IMR-90 (cell line): ENCODE results near the gene ZNF662. TPM values are rescaled to one million over a fixed set of nuclear protein-coding genes. Genes with fewer than 3 reads are reported as not detected.

Experiments used
- ATAC-seq: fragments of 200-7000 bp; cut with Tn5 transposase; 2 replicates; pipeline ENCODE4 v1.9.1; 2020; ENCODE audit warnings: low read depth, mild to moderate bottlenecking, moderate library complexity
- BruUV-seq: library from RNA; stranded (reverse); fragments of 400-500 nt; replicated peaks from 2 replicates; lab custom pipeline; 2021; lab: Mats Ljungman, UMichigan
- CTCF ChIA-PET: fragments of 300-600 bp; formaldehyde crosslinking; extraction: SDS; loops from one replicate; lab custom pipeline; 2021; ENCODE audit warnings: antibody characterized with exemption; lab: Yijun Ruan, JAX
- POLR2A ChIA-PET: fragments of 300-600 bp; sonication (Branson Sonifier 250); formaldehyde crosslinking; loops from one replicate; lab custom pipeline; 2022; ENCODE audit warnings: antibody characterized with exemption; ENCODE audit not compliant: unreplicated experiment; lab: Charles Lee
- DNase-seq: peaks from one replicate; pipeline ENCODE4 v3.0.0; 2013
- H2AFZ ChIP-seq: replicated peaks from 2 replicates; pipeline ENCODE3; 2013; ENCODE audit warnings: low read length, mild to moderate bottlenecking; ENCODE audit not compliant: poor library complexity
- H2AK5ac ChIP-seq: 2 replicates; pipeline ENCODE4 v1.6.1; 2013; ENCODE audit warnings: low read depth, low read length, inconsistent platforms
- H2AK9ac ChIP-seq: replicated peaks from 2 replicates; pipeline ENCODE3; 2013; ENCODE audit warnings: mild to moderate bottlenecking, low read depth, low read length, moderate library complexity; ENCODE audit not compliant: poor library complexity
- H2BK120ac ChIP-seq: 2 replicates; pipeline ENCODE4 v1.6.1; 2013; ENCODE audit warnings: low read depth, low read length, inconsistent platforms
- H2BK15ac ChIP-seq: 3 replicates; pipeline ENCODE4 v1.6.1; 2013; ENCODE audit warnings: low read depth, low read length, inconsistent platforms
- H2BK20ac ChIP-seq: 2 replicates; pipeline ENCODE4 v1.6.1; 2013; ENCODE audit warnings: low read depth, mild to moderate bottlenecking, inconsistent platforms, low read length, moderate library complexity
- H2BK5ac ChIP-seq: 2 replicates; pipeline ENCODE4 v1.6.1; 2013; ENCODE audit warnings: mild to moderate bottlenecking, low read depth, low read length, inconsistent platforms; ENCODE audit not compliant: poor library complexity, severe bottlenecking
- H3K14ac ChIP-seq: replicated peaks from 2 replicates; pipeline ENCODE4 v1.6.1; 2013; ENCODE audit warnings: low read depth, low read length, inconsistent platforms
- H3K18ac ChIP-seq: 2 replicates; pipeline ENCODE4 v1.6.1; 2013; ENCODE audit warnings: low read depth, low read length, control low read depth
- H3K23ac ChIP-seq: 2 replicates; pipeline ENCODE4 v1.6.1; 2013; ENCODE audit warnings: low read depth, low read length, inconsistent platforms
- H3K27ac ChIP-seq: 2 replicates; pipeline ENCODE4 v1.5.1; 2013; ENCODE audit warnings: mild to moderate bottlenecking, control low read depth, low read length; ENCODE audit not compliant: insufficient read depth
- H3K27me3 ChIP-seq: 2 replicates; pipeline ENCODE4 v1.6.1; 2013; ENCODE audit warnings: low read length; ENCODE audit not compliant: control insufficient read depth, insufficient read depth
- H3K36me3 ChIP-seq: 2 replicates; pipeline ENCODE4 v1.6.1; 2013; ENCODE audit warnings: low read length, mixed read lengths; ENCODE audit not compliant: control insufficient read depth, insufficient read depth
- H3K4ac ChIP-seq: 2 replicates; pipeline ENCODE4 v1.6.1; 2013; ENCODE audit warnings: low read depth, low read length, inconsistent platforms
- H3K4me1 ChIP-seq: 2 replicates; pipeline ENCODE4 v1.6.1; 2013; ENCODE audit warnings: low read length, mixed read lengths; ENCODE audit not compliant: control insufficient read depth, insufficient read depth
- H3K4me2 ChIP-seq: 2 replicates; pipeline ENCODE4 v1.6.1; 2013; ENCODE audit warnings: low read depth, mild to moderate bottlenecking, control low read depth, low read length, moderate library complexity
- H3K4me3 ChIP-seq: 2 replicates; pipeline ENCODE4 v1.5.1; 2013; ENCODE audit warnings: low read depth, mild to moderate bottlenecking, control low read depth, low read length, moderate library complexity; ENCODE audit not compliant: insufficient read depth
- H3K56ac ChIP-seq: 2 replicates; pipeline ENCODE4 v1.6.1; 2013; ENCODE audit warnings: low read length, inconsistent platforms; ENCODE audit not compliant: insufficient read depth; ENCODE audit errors: extremely low read depth
- H3K79me1 ChIP-seq, 2 experiments: 2 replicates each; pipeline ENCODE4 v1.6.1; 2013; ENCODE audit warnings: low read length in 2 of 2, inconsistent platforms in 1 of 2, low read depth in 1 of 2
- H3K9ac ChIP-seq: 2 replicates; pipeline ENCODE4 v1.6.1; 2013; ENCODE audit warnings: low read depth, low read length, control low read depth
- H3K9me1 ChIP-seq: 2 replicates; pipeline ENCODE4 v1.6.1; 2013; ENCODE audit warnings: low read length, inconsistent platforms; ENCODE audit not compliant: insufficient read depth
- H3K9me3 ChIP-seq: 2 replicates; pipeline ENCODE4 v1.6.1; 2013; ENCODE audit warnings: low read length; ENCODE audit not compliant: control insufficient read depth, insufficient read depth
- H4K20me1 ChIP-seq: 2 replicates; pipeline ENCODE4 v1.6.1; 2013; ENCODE audit warnings: low read length, inconsistent platforms; ENCODE audit not compliant: insufficient read depth
- H4K5ac ChIP-seq: 2 replicates; pipeline ENCODE4 v1.6.1; 2013; ENCODE audit warnings: mild to moderate bottlenecking, low read depth, low read length, control low read depth
- H4K8ac ChIP-seq, 2 experiments: 2 replicates each; pipeline ENCODE4 v1.6.1; 2013; ENCODE audit warnings: low read depth in 2 of 2, low read length in 2 of 2, control low read depth in 1 of 2, inconsistent platforms in 1 of 2
- H4K91ac ChIP-seq: 2 replicates; pipeline ENCODE4 v1.6.1; 2013; ENCODE audit warnings: low read depth, low read length, inconsistent platforms; ENCODE audit not compliant: insufficient read depth
- CEBPB ChIP-seq: IDR thresholded peaks from 2 replicates; pipeline ENCODE4 v1.6.1; 2012; ENCODE audit warnings: low read depth, low read length, improper control_type of control experiment
- CTCF ChIP-seq: conservative IDR thresholded peaks from 2 replicates; pipeline ENCODE4 v1.5.1; 2012; ENCODE audit warnings: mild to moderate bottlenecking, low read depth, low read length, improper control_type of control experiment
- ELK1 ChIP-seq: fragments of 150-350 bp; IDR thresholded peaks from 2 replicates; pipeline ENCODE4 v1.6.1; 2016; ENCODE audit warnings: low read depth, mild to moderate bottlenecking, low read length, moderate library complexity, borderline replicate concordance
- FOS ChIP-seq: fragments of 150-350 bp; IDR thresholded peaks from 2 replicates; pipeline ENCODE4 v1.6.1; 2016; ENCODE audit warnings: low read depth, low read length
- MAFK ChIP-seq: IDR thresholded peaks from 2 replicates; pipeline ENCODE4 v1.6.1; 2012; ENCODE audit warnings: low read depth, low read length, improper control_type of control experiment
- MAZ ChIP-seq: IDR thresholded peaks from 2 replicates; pipeline ENCODE4 v1.6.1; 2012; ENCODE audit warnings: low read depth, mild to moderate bottlenecking, low read length, improper control_type of control experiment, moderate library complexity, borderline replicate concordance
- NFE2L2 ChIP-seq: fragments of 150-350 bp; IDR thresholded peaks from 2 replicates; pipeline ENCODE4 v1.6.1; 2016; ENCODE audit warnings: low read depth, mild to moderate bottlenecking, low read length
- POLR2A ChIP-seq: IDR thresholded peaks from 2 replicates; pipeline ENCODE4 v1.6.1; 2012; ENCODE audit warnings: mild to moderate bottlenecking, low read depth, low read length
- RAD21 ChIP-seq: IDR thresholded peaks from 2 replicates; pipeline ENCODE4 v1.6.1; 2012; ENCODE audit warnings: low read length, improper control_type of control experiment
- RCOR1 ChIP-seq: IDR thresholded peaks from 2 replicates; pipeline ENCODE4 v1.6.1; 2012; ENCODE audit warnings: mild to moderate bottlenecking, low read length, improper control_type of control experiment; ENCODE audit not compliant: insufficient replicate concordance
- SMC3 ChIP-seq: fragments of 150-350 bp; IDR thresholded peaks from 2 replicates; pipeline ENCODE4 v1.6.1; 2016; ENCODE audit warnings: low read depth, mild to moderate bottlenecking, antibody characterized with exemption, low read length, moderate library complexity
- whole genome bisulfite sequencing, 2 experiments: methylation state at CpG; one replicate each; pipeline versions ENCODE4 v1.1.5 to v1.1.7; 2013; ENCODE audit warnings: missing lambda C conversion rate in 2 of 2; ENCODE audit not compliant: insufficient read length in 1 of 2; ENCODE audit errors: extremely low coverage in 2 of 2; 5-methylcytosine and 5-hydroxymethylcytosine counted together
- dilution Hi-C: fragments of 300-500 bp; cut with HindIII; formaldehyde crosslinking; loops from one replicate; pipeline ENCODE4 v1.14.3; 2018; ENCODE audit warnings: low sequenced_read_pairs; ENCODE audit not compliant: unreplicated experiment
- in situ Hi-C: fragments of 300-500 bp; cut with MboI; formaldehyde crosslinking; loops from 3 replicates; pipeline ENCODE4 v1.14.3; 2019; ENCODE audit warnings: low sequenced_read_pairs, inconsistent platforms, mixed read lengths
- intact Hi-C: fragments of 100-400 bp; cut with micrococcal nuclease; formaldehyde crosslinking; loops from 2 replicates; pipeline ENCODE4 v1.10.0; 2022
- polyA plus RNA-seq, 3 experiments: library from polyadenylated mRNA; depleted of rRNA; stranded (reverse); fragments of >200 nt; gene quantifications; 2 replicates each; pipeline ENCODE4 v1.2.3, GENCODE V29; 2012; ENCODE audit warnings: low replicate concordance in 1 of 3
- total RNA-seq: library from RNA; depleted of rRNA; stranded (reverse); fragments of >200 nt; gene quantifications from 2 replicates; pipeline ENCODE4 v1.2.3, GENCODE V29; 2012

Gene ZNF662
- total and polyA plus RNA-seq, 2 of the 4 experiments (the other 2 are of a cell fraction) = 0.29 to 0.54 TPM

DNA sequence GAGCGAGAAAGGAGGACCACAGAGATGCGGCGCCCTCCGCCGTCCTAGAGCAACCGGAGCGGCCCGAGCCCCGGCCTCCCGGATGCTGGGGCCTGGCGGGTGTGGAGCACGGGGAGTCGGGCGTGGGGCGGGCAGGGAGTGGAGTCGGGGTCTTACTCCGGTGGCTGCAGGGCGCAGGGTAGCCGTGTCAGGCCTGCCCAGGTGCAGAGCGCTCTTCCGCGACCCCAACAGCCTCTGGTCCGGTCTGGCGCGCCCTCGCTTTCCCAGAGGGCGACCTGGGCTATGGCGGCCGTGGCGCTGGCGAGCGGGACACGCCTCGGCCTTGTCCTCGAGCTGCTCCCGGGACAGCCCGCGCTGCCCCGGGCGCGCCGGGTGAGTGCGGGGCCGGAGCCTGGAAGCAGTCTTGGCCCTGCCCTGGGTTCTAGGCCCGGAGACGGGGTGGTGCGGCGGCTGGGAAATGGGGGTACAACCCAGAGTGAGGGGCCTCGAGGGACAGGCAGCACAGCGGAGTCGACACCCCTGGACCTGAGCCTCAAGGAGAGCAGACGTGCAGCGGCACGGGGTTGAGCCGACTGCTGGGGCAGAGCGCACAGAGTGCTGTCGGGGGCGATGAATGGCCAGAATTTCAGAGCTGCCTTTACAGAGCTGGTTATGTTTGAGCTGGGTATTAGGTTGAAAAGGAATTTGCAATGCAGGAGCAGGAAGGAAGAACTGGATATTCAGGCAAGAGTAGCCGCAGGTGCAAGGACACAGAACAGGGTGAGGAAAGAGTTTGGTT, at the start of gene ZNF662 (continued):
- TF ChIP-seq ELK1 = no peak

DNA sequence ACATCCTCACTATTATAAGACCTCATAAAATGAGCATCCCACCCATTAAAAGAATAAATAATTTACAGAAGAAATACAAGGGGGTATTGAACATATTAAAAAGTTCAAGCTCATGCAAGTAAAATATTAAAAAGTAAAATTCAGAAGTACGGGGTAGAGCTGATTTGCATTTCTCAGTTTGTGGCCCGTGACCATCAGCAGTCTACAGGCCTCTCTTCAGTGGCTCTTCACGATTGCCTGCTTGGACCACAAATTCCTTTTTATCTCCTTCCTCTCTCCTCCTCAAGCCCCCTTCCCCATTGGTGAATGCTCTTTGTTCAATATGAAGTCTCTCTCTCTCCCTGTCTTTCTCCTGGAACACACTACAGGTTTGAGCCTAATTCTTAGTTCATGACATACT, 49.4 kb upstream of the ZNF662 start:
- no peak for ATAC-seq
- H3K4me1 ChIP-seq = no peaks in the 10 kb centered on the region
- no peak overlapping the region for H3K18ac ChIP-seq
- no peak overlapping the region for H4K91ac ChIP-seq
- no peak overlapping the region for H4K8ac ChIP-seq
- H2BK5ac ChIP-seq = no peak overlapping the region
- no peak overlapping the region for H3K23ac ChIP-seq
- no peak overlapping the region for H4K5ac ChIP-seq
- in situ Hi-C loops (no loop called here), dilution Hi-C loops (no loop called here), intact Hi-C loops (no loop called here)
- no peak for DNase-seq
- no peaks in the 10 kb centered on the region for H3K36me3 ChIP-seq
- H3K14ac ChIP-seq = no peak overlapping the region
- BruUV-seq = no TSS peak
- WGBS, 2 experiments = no CpG with 5 or more reads among the region's 3 CpGs
- no peaks in the 10 kb centered on the region for H4K20me1 ChIP-seq
- H3K27ac ChIP-seq = no peak overlapping the region
- no peak overlapping the region for H2BK120ac ChIP-seq
- H2AFZ ChIP-seq = no peak overlapping the region
- peaks cover 27% of the 10 kb centered on the region for H3K27me3 ChIP-seq
- no peaks in the 10 kb centered on the region for H3K9me3 ChIP-seq
- no peak overlapping the region for H3K4me3 ChIP-seq
- no peak overlapping the region for H2AK5ac ChIP-seq
- H3K56ac ChIP-seq = no peak overlapping the region
- ChIA-PET CTCF (no interaction called here), POLR2A (no interaction called here)
- H2BK15ac ChIP-seq = no peak overlapping the region
- no peak overlapping the region for H2BK20ac ChIP-seq
- no peak overlapping the region for H3K4me2 ChIP-seq
- H3K79me1 ChIP-seq = no peaks in the 10 kb centered on the region
- no peak overlapping the region for H3K4ac ChIP-seq
- H3K9me1 ChIP-seq = no peaks in the 10 kb centered on the region
- no peak overlapping the region for H2AK9ac ChIP-seq
- H3K9ac ChIP-seq = no peak overlapping the region
- TF ChIP-seq ELK1 (no peak), MAZ (no peak), CTCF (no peak), FOS (no peak), MAFK (no peak), RAD21 (no peak), SMC3 (no peak), RCOR1 (no peak), NFE2L2 (no peak), POLR2A (no peak), CEBPB (no peak)
